H1 (cell line): ENCODE results near the gene PHOX2A. TPM values are rescaled to one million over a fixed set of nuclear protein-coding genes. Genes with fewer than 3 reads are reported as not detected.

Experiments
- CHD1 ChIP-seq: IDR thresholded peaks from 2 replicates; pipeline ENCODE4 v1.6.1; 2012; ENCODE audit warnings: low read depth, low read length, improper control_type of control experiment
- CTCF ChIP-seq, 3 experiments: IDR thresholded peaks; 1 replicate in 2 of 3; 2 replicates in 1 of 3; pipeline versions ENCODE4 v1.5.1 to v1.6.1; 2011; ENCODE audit warnings: low read length in 3 of 3, mild to moderate bottlenecking in 3 of 3, inconsistent platforms in 2 of 3, low read depth in 1 of 3, moderate library complexity in 1 of 3; ENCODE audit not compliant: insufficient read depth in 1 of 3; ENCODE audit errors: control extremely low read depth in 1 of 3
- EZH2 ChIP-seq: fragments of 200-600 bp; sonication (generic); IDR thresholded peaks from 2 replicates; pipeline ENCODE4 v1.7.1; 2012; ENCODE audit warnings: low read depth, mild to moderate bottlenecking, moderate library complexity, low read length, inconsistent platforms; ENCODE audit not compliant: severe bottlenecking
- JUN ChIP-seq: IDR thresholded peaks from 2 replicates; pipeline ENCODE4 v1.6.1; 2011; ENCODE audit warnings: low read depth, mild to moderate bottlenecking, improper control_type of control experiment, low read length
- RBBP5 ChIP-seq: IDR thresholded peaks from 2 replicates; pipeline ENCODE4 v1.7.1; 2012; ENCODE audit warnings: low read depth, mild to moderate bottlenecking, inconsistent platforms, low read length, moderate library complexity, borderline replicate concordance
- SRF ChIP-seq: IDR thresholded peaks from 2 replicates; pipeline ENCODE4 v1.6.1; 2011; ENCODE audit warnings: mild to moderate bottlenecking, low read depth, low read length, moderate library complexity
- polyA plus RNA-seq, 7 experiments: library from polyadenylated mRNA; depleted of rRNA in 3 of 7; stranded (reverse) in 5 of 7; unstranded in 2 of 7; fragments of >200 nt in 5 of 7; fragments of 200-250 nt in 2 of 7; gene quantifications; 1 replicate in 5 of 7; 2 replicates in 1 of 7; 4 replicates in 1 of 7; pipeline versions ENCODE4 v1.2.1 to v1.2.3, GENCODE V29; 2011 to 2013; ENCODE audit warnings: missing spikeins in 2 of 7, mixed read lengths in 2 of 7
- total RNA-seq: library from RNA; stranded (reverse); fragmentation: NEBNext Ultra II Directional; extraction: Animal tissue kit (Norgen Biotek cat#: 25700); gene quantifications from 2 replicates; pipeline ENCODE4 v1.2.1, GENCODE V29; 2021

The PHOX2A gene
- total and polyA plus RNA-seq, 2 of the 8 experiments (the other 6 are each of a cell fraction or from before 2014, with no cell fraction given), result 0.67 TPM; not detected in 1

GRCh38 chr11:72216638-72217037 lies 27.3 kb downstream of the PHOX2A start, which contains the start of gene FOLR2 (continued):
- no peak for TF ChIP-seq CHD1
- TF ChIP-seq EZH2, result no peak
- no peak for TF ChIP-seq JUN
- TF ChIP-seq CTCF (IDR thresholded peaks at IDR 0.05; ENCODE audit: control extremely low read depth in 1 of 3, insufficient read depth in 1 of 3, low read depth in 1 of 3, low read length in 3 of 3), result no peak
- TF ChIP-seq SRF, result no peak
- TF ChIP-seq RBBP5, result no peak
